GM19025 (cell line): ENCODE measurements around the gene NOC4L.
"Not testable (repeated sequence)": the region's sequence is repeated elsewhere in the genome, so short reads cannot be mapped to it uniquely, and the experiment has no call there.

ENCODE experiments used
- ATAC-seq: cut with Tn5 transposase; IDR thresholded peaks from one replicate; pipeline ENCODE4 v1.9.1; 2021; ENCODE audit warnings: mild to moderate bottlenecking, low read depth, moderate library complexity; ENCODE audit not compliant: unreplicated experiment

NOC4L gene

GRCh38 chr12:132121283-132121682 is 23.0 kb upstream of the NOC4L start:
- ATAC-seq: no peak

DNA sequence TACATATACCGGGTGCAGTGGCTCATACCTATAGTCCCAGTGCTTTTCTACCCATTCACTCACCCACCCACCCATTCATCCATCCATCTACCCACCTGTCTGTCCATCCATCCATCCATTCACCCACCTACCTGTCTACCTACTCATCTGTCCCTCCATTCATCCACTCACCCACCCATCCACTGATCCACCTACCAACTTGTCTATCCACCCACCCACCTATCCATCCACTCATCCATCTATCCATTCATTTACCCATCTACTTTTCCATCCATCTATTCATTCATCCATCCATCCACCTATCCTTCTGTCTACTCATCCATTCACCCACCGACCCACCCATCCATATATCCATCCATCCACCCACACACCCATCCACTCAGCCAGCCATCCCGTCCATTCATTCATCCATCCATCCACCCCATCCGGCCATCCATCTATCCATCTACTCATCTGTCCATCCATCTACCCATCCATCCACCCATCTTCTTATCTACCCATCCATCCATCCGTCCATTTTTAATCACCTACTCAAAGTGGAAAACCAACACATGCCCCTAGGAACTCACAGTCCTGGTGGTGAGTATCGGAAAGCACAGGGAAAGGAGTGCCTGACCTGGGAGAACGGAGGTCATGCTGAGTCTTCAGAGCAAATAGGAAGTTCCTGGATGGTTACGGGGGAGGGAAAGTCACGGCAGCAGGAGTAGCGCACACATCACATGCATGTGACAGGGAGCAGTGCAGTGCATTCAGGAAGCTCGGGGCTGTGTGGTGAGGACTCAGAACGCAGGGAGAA is 20.1 kb upstream of the NOC4L start:
- no peak for ATAC-seq

DNA sequence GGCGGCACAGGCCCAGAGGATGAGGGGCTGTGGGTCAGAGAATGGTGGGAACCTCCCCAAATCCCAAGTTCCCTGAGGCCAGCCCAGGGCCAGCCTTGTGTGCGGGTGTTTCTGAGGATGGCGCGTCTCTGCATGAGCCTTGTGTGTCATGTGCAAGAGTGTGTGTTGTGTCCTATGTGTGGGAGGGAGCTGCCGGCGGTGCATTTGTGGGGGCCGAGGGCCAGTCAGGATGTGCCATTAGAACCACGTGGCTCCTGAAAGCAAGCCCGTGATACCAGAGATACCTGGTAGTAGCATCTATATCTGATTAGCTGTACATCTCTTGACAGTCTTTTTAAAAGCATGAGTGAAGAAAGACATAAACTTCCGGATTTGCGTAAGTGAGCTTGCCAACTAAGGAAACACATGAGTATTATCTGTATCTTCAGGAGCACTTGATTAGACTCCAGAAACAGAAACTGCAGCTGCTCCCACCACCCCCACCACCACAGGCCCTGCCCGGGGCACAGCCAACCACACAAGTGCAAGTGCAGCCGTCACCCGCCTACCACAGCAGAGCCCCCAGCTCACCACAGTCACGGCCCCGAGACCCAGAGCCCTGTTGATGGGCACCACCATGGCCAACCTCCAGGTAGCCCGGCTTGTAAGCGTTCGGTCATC is 19.4 kb upstream of the NOC4L start:
- no peak for ATAC-seq

DNA sequence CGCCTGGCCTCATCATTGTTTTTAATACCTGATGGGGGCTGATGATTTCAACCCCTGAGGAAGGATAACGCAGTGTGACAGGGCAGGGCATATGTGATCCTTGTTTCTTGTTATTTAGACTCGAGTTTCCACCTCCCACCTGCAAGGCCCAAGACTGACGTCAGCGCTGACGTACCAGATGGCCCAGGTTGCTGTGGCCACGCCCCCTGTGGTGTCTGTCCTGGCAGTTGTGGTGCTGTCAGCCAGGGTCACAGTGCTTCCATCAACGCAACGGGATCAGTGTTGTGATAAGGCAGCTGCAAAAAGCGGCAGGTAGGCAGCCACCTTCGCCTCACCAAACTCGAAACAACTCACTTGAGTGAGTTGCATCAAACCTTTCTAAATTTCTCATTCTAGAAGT is 18.5 kb upstream of the NOC4L start:
- no peak for ATAC-seq

- no peak for ATAC-seq
Measured at GRCh38 chr12:132127041-132127440, 17.2 kb upstream of the NOC4L start.

- ATAC-seq: no peak
Measured at GRCh38 chr12:132129007-132129406, 15.2 kb upstream of the NOC4L start.

DNA sequence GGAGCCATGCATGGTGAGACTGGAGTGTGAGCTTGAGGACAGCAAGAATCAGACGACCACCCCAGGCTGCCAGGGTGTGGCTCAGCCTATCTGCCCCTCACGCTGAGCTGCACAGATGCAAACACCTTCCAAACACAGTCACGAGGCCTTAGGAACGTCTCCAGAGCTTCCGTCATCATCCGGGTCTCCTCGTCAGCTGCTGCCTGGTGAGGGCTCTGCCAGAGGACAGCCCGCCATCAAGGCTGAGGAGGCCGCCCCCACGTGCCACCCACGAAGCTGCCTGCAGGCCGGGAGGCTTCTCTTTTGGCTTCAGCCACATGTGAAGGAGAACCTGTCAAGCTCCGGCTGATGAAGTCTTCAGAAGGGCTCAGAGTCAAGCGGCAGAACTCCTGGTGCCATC is 13.6 kb upstream of the NOC4L start:
- no peak for ATAC-seq

- no peak for ATAC-seq
Measured at GRCh38 chr12:132131229-132131628, 13.0 kb upstream of the NOC4L start.

DNA sequence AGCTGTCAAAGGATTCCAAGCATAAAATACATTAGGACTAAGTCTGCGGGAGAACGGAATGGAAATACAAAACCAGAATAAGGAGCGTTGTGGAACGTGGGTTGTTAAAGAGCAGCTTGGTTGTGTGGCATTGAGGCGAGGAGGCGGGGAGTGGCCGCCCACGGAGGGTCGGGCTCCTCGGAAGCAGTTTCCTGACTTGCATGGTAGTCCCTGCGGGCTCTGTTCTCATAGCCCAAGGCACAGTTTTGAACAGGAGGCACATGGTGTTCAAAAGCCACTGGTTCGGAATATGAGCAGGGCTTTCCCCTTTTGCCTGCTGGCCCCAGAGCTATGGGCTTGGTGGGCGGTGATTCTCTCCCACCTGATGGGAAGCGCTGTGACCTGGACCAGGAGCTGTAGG is 12.3 kb upstream of the NOC4L start:
- no peak for ATAC-seq

- ATAC-seq: no peak
Measured at GRCh38 chr12:132132609-132133430, 11.4 kb upstream of the NOC4L start.

DNA sequence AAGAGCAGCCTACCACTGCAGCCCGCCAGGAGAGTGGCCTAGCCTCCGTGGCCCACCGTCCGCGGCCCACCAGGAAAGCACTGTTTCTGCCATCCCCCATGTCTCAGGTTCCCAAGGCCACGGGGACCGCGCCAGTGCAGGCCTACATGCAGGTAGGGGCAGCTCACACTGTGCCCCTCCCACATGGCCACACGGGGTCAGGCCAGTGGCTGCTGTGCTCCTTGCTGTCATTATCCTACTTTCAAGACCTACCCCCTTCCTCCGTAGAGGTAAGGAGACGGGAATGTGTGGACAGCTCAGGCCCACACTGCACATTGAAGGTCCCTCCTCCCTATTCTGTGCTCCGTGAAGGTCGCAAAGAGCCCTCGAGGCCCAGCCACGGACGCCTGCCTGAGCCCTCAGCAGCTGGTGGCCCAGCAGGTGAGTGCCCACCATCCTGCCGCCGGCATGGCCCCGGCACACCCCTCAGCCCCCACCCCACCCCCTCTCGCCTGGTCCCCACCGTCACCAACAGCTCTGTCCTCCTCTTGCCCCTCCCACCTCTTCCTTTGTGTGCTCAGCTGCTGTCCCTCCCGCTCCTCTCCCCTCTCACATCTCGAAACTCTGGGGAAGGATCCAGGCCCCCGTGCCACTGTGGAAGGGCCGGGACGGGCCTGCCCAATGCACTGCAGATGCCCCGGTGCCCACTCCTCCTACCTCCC is 10.2 kb upstream of the NOC4L start:
- no peak for ATAC-seq

GRCh38 chr12:132134653-132135183 is 9.5 kb upstream of the NOC4L start:
- not testable (repeated sequence) for ATAC-seq

- not testable (repeated sequence) for ATAC-seq
Measured at GRCh38 chr12:132136226-132136625, 8.0 kb upstream of the NOC4L start.

DNA sequence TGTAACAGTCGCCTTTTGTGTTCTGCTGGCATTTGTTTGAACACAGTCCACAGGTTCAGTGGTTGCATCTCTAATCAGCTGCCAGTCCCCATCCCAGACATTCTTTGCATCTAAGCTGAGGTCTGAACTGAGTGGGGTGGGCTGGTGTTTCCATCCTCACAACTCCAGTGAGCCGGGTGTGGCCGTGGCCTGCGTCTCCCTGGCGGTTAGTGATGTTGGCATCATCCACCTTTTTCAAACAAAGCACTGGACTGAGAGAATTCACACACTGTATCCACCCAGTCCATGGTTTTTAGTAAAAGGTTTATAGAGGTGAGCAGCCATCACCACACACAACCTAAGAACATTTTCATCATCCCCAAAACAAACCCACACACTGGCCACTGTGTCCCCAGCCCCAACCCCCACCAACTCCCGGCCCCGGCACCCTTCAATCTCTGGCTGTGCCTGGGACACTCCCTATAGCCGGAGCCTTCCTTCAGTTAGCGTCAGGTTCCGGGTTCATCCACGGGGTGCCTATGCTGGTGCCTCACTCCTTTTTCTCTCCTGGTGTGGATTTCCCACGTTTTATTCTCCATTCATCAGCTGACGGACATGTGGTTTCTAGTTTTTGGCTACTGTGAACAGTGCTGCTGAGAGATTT is 6.7 kb upstream of the NOC4L start:
- ATAC-seq: no peak

GRCh38 chr12:132138941-132139871 is 5.1 kb upstream of the NOC4L start:
- ATAC-seq: no peak

DNA sequence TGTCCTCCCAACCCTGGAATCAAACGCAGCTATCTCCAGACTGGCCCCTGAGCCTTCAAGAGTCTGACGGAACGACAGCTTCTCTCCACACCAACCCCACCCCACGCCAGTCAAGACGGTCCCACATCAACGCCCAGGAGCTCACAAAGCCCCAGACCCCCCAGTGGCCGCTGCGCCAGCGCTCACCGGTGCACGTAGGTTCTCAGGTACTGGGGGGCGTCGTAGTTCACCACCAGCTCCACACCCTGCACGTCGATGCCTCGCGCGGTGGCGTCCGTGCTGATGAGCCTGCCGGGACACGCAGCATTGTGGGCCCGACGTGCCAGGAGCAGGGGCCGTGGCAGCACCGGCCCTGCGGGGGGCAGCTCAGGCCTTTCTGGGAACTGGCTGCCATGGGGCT is 4.3 kb upstream of the NOC4L start:
- ATAC-seq: no peak

- no peak for ATAC-seq
Measured at GRCh38 chr12:132140501-132140900, 3.8 kb upstream of the NOC4L start.

DNA sequence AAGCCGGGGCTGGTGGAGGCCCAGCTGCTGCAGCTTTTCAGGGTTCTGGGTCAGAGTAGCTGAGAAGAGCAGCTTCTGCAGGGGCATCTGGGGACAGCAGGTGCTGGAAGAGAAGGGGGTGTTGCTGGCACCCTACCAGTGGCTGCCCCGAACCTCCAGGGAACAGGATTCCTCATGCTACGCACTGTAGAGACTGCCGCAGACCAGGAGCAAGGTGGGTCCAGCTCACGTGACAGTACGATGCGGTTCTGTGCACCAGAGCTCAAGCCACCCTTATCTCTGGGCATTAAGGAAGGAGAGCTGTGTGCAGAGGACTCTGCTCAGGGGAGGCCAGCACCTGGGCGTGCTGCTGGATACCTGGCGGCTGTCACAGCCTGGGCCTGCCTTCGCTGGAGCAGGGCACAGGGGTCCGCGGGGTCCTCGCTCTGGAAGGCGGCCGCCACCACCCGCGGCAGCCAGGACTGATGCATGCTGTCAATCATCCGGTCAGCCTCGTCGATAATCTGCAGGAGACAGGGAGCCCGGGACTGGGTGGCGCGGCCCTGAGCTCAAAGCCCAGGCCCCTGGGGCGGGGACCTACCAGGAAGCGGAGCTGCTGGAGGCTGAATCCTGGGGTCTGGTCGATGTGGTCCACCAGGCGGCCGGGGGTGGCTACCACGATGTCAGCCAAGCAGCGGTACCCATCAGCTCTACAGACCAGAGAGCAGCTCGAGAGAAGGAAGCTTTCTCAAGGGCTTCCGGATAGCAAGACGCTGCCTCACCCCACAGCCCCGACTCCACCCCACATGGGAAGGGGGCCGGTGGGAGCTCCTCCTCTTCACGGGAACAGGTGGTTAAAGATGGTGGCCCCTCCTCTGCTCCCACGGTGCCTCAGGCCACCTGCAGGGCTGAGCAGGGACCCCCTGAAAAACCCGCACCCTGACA is 3.1 kb upstream of the NOC4L start:
- no peak for ATAC-seq
